Skeletal muscle satellite cell (primary cell): ENCODE results near the gene JAGN1.

ENCODE experiments used
- H3K27me3 ChIP-seq: 2 replicates; pipeline ENCODE4 v1.7.0; 2013; ENCODE audit warnings: low read length; ENCODE audit not compliant: control insufficient read depth, insufficient read depth
- H3K36me3 ChIP-seq: 2 replicates; pipeline ENCODE4 v1.7.0; 2013; ENCODE audit warnings: mild to moderate bottlenecking, control low read depth, low read length; ENCODE audit not compliant: insufficient read depth
- H3K4me1 ChIP-seq: 2 replicates; pipeline ENCODE4 v1.7.0; 2013; ENCODE audit warnings: low read length; ENCODE audit not compliant: control insufficient read depth, insufficient read depth
- H3K4me2 ChIP-seq: 2 replicates; pipeline ENCODE4 v1.7.0; 2013; ENCODE audit warnings: mild to moderate bottlenecking, low read length
- H3K4me3 ChIP-seq: 2 replicates; pipeline ENCODE4 v1.7.0; 2013; ENCODE audit warnings: low read length
- H3K9ac ChIP-seq: 2 replicates; pipeline ENCODE4 v1.7.0; 2013; ENCODE audit warnings: mild to moderate bottlenecking, low read depth, low read length, moderate library complexity
- H3K9me3 ChIP-seq: replicated peaks from 2 replicates; pipeline ENCODE4 v1.7.0; 2013; ENCODE audit warnings: mild to moderate bottlenecking, control low read depth, low read length

Gene JAGN1

DNA sequence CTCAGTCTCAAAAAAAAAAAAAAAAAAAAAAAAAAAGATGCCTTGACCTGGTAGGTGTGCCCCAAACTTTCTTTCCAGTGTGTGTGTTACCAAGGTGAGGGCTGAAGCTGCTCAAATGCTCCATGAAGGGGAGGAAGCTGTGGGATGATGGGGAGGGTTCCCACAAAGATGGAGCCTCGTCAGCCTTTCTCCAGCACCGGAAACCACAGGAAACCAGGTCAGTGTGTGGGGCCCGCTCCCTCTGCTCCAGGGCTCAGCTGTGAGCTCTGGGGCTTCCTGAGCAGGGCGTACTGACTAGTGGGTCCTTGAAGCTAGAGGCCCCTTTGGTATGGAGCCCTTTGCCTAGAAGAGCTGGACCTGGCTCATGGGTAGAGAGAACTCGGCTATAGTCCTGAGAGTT, 11.6 kb downstream of the JAGN1 start:
- no peaks in the 10 kb centered on the region for H3K27me3 ChIP-seq
- H3K4me1 ChIP-seq, result peaks cover 44% of the 10 kb centered on the region
- no peak overlapping the region for H3K4me2 ChIP-seq
- H3K9ac ChIP-seq, result no peak overlapping the region
- H3K9me3 ChIP-seq, result no peaks in the 10 kb centered on the region
- no peak overlapping the region for H3K4me3 ChIP-seq
- no peaks in the 10 kb centered on the region for H3K36me3 ChIP-seq

DNA sequence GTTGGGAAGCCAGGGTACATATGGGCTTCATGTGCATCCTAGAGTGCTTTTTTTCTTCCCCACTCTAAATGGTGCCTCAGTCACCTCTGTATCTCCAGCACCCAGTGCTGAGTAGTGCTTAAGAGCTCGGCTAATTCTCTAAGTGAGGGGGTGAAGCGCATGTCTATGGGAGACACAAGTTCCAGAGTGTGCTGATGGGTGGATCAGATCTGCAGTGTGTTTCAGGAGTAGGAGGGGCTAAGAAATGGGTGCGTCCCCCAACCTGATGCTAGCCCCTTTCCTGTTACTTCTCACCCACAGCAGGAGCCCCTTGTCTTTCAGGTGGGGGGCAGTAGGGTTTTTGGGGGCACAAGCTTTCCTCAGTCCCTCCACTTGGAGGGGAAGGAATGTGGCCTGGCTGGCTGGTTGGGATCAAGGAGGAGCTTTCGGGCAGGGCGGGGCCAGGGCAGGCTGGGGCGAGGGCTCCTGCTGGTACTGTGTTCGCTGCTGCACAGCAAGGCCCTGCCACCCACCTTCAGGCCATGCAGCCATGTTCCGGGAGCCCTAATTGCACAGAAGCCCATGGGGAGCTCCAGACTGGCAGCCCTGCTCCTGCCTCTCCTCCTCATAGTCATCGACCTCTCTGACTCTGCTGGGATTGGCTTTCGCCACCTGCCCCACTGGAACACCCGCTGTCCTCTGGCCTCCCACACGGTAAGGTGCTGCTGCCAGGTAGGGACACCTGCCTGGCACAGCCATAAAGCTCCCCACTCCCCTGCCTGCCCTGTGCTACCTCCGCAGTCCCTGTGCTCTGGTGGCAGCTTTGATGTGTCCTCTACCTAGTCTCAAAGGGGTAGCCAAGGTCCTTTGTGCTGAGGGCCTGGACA, 12.2 kb downstream of the JAGN1 start, which contains the start of gene IL17RE:
IL17RE (plus strand) TSS at position 477 of the 866 bp plus-strand sequence; CDS start at position 562, 85 bp downstream.
- Histone ChIP-seq H3K9me3 (no peaks in the 10 kb centered on the region), H3K36me3 (no peaks in the 10 kb centered on the region), H3K4me1 (peaks cover 39% of the 10 kb centered on the region), H3K27me3 (no peaks in the 10 kb centered on the region), H3K9ac (peak within 1 kb of the TSS; percentile 72), H3K4me2 (peak within 1 kb of the TSS; percentile 69), H3K4me3 (peak within 1 kb of the TSS; percentile 57)

DNA sequence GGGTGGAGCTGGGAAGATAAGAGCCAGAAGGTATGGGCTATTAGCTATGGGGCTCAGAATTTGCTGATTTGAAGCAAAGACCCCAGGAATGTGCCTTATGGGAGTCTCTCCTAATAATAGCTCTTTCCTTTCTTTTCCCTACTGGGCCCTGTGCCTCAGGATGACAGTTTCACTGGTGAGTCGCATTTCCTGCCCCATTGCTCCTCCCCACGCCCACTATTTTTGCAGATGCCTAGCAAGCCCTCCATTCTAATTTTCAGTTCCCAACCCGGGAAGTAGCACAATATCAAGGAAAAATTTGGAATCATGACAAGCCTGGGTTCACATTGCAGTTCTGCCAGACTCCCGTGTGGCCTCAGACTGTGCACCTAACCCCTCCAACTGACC, 12.8 kb downstream of the JAGN1 start:
- peak overlapping the region; percentile 57 for H3K4me3 ChIP-seq
- H3K9ac ChIP-seq, result peak overlapping the region; percentile 72
- peaks cover 33% of the 10 kb centered on the region for H3K4me1 ChIP-seq
- peak overlapping the region; percentile 69 for H3K4me2 ChIP-seq
- H3K36me3 ChIP-seq, result no peaks in the 10 kb centered on the region
- H3K9me3 ChIP-seq, result no peaks in the 10 kb centered on the region
- no peaks in the 10 kb centered on the region for H3K27me3 ChIP-seq

DNA sequence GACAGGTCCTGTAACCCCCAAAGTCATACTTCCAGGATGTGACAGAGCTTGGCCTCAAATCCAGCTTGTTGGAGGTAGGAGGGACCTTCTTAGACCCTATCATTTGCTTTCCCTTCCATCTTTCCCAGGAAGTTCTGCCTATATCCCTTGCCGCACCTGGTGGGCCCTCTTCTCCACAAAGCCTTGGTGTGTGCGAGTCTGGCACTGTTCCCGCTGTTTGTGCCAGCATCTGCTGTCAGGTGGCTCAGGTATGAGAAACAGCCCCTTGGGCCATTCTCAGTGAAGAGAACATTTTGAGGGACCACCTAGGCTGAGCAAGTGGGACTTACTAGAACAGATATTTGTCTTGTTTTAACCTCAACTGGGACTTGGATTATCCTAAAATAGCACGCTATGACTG, 13.5 kb downstream of the JAGN1 start:
- no peak overlapping the region for H3K4me3 ChIP-seq
- H3K4me1 ChIP-seq, result peaks cover 26% of the 10 kb centered on the region
- H3K4me2 ChIP-seq, result peak overlapping the region; percentile 69
- H3K9ac ChIP-seq, result peak overlapping the region; percentile 72
- H3K27me3 ChIP-seq, result no peaks in the 10 kb centered on the region
- H3K36me3 ChIP-seq, result no peaks in the 10 kb centered on the region
- H3K9me3 ChIP-seq, result no peaks in the 10 kb centered on the region

DNA sequence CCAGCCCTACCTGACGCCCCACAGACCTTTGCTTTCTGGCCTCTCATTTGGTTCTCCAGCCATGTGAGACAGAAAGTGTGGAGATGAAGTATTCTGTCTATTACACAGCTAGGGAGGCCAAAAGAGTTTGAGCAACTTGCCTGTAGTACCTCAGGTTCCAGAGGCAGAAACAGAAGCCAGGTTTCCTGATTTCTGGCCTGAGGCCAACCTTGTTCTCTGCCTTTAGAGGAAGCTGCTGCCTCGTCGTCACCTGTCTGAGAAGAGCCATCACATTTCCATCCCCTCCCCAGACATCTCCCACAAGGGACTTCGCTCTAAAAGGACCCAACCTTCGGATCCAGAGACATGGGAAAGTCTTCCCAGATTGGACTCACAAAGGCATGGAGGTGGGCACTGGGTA, 16.1 kb downstream of the JAGN1 start:
- no peak overlapping the region for H3K4me3 ChIP-seq

DNA sequence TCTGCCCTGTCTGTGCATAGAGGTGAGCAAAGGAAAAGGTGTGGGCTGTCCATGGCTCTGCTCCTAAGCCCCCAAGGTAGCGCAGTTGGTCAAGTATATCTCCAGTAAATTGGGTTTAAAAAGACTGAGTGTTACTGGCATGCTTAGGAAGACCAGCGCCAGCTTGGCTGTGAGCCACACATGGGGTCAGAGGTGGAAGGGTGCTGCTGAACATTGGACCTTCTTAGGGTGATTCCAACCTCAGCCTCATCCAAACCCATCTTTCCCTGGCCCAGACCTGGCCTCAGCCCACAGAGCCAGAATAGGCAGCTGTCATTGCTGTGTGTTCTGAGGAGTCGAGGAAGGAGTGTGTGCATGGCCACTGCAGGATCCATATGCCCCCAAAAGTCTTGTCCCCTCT, 17.9 kb downstream of the JAGN1 start:
- no peaks in the 10 kb centered on the region for H3K9me3 ChIP-seq
- H3K4me1 ChIP-seq, result peaks cover 24% of the 10 kb centered on the region
- no peak overlapping the region for H3K4me3 ChIP-seq
- H3K4me2 ChIP-seq, result no peak overlapping the region
- H3K27me3 ChIP-seq, result no peaks in the 10 kb centered on the region
- no peaks in the 10 kb centered on the region for H3K36me3 ChIP-seq
- no peak overlapping the region for H3K9ac ChIP-seq

More for the DNA sequence above, 16.1 kb downstream of the JAGN1 start:
- Histone ChIP-seq H3K27me3 (no peaks in the 10 kb centered on the region), H3K9me3 (no peaks in the 10 kb centered on the region), H3K9ac (no peak overlapping the region), H3K36me3 (no peaks in the 10 kb centered on the region), H3K4me2 (no peak overlapping the region), H3K4me1 (peaks cover 27% of the 10 kb centered on the region)

DNA sequence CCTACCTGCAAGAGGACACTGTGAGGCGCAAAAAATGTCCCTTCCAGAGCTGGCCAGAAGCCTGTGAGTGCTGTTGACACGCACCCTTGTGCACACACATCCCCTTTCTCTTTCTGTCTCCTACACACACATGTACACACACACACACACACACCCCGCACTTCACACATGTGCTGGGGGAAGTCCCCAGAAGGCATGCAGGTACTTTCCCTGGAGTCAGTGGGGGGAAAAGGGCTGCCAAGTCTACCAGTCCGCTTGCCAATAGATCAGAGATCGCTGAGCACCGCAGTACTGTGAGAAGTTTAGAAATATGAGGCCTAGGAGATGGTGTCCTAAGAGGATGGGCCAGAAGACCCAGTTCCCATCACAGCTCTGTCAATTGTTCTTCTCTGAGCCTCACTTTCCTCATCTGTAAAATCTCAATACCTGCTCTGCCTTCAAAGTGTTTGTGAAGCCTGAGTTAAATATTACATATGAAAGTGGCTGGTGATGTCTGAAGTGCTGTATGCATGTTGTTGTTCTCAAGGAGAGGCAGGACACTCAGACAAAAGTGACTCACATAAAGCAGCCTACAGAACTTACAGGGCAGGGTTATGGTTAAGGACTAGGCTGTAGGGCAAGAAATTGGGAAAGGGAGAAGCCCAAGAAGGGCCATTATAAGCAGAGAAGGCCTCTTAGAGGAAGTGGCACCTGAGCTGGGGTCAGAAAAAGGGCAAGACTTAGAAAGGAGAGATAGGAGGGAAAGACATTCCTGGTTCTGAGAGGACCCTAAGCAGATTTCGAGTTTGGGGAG, 19.0 kb downstream of the JAGN1 start:
- Histone ChIP-seq H3K4me3 (no peak overlapping the region), H3K27me3 (no peaks in the 10 kb centered on the region), H3K4me1 (peaks cover 27% of the 10 kb centered on the region), H3K4me2 (no peak overlapping the region), H3K9ac (no peak overlapping the region), H3K9me3 (no peaks in the 10 kb centered on the region), H3K36me3 (no peaks in the 10 kb centered on the region)

DNA sequence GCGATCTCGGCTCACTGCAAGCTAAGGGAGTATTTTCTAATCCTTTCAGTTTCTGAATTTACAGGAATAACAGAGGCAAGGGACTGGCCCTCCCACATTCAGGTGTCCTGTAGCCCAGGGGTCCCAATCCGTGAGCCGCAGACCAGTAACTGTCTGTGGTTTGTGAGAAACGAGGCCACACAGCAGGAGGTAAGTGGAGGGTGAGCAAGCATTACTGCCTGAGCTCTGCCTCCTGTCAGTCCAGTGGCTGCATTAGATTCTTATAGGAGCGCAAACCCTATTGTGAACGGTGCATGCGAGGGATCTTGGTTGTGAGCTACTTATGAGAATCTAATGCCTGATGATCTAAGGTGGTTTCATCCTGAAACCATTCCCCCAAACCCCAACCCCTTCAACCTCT, 21.5 kb downstream of the JAGN1 start:
- Histone ChIP-seq H3K36me3 (no peaks in the 10 kb centered on the region), H3K9me3 (no peaks in the 10 kb centered on the region), H3K9ac (no peak overlapping the region), H3K4me1 (peaks cover 49% of the 10 kb centered on the region), H3K4me3 (no peak overlapping the region), H3K4me2 (no peak overlapping the region), H3K27me3 (no peaks in the 10 kb centered on the region)

DNA sequence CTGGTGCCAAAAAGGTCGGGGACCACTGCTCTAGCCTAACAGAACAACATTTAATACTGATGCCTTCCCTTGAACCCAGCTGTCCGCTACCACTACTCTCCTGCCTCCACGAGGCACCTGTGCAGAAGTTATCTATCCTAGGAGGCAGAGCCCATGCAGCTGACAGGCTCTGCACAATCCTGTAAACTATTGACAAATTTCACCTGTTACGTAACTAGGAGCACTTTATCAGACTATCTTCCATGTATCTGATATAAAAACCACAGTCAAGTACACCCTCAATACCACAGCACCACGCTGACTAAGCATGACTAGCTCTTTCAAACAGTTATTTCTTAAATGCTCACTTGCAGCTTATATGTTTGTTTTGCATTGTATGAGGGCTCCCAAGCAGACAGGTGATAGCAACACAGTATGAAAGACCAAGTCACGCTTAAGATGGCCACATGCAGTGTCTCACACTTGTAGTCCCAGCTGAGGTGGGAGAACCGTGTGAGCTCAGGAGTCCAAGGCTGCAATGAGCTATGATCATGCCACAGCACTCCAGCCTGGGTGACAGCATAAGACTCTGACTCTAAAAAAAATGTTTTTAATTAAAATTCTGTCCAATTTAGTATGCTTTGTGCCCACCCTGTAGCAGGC, 22.0 kb downstream of the JAGN1 start:
- peaks cover 54% of the 10 kb centered on the region for H3K4me1 ChIP-seq
- no peaks in the 10 kb centered on the region for H3K36me3 ChIP-seq

DNA sequence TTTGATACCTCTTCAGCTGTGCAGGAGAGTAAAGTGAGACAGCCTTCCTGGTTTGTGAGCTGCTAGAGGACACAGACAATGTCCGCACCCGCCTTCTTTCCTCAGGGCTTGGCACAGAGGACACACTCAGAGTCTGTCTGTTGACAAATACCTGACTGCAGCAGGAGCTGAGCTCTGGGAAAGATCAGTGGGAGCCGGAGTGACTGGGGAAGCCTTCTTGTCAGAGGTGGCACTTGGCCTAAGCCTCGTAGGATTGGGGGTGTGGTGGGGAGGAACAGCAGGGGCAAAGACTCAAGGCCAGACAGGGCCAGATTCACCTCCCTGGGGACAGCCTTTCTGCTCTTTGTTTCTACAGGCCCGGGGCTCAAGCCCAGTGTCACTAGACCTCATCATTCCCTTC, 23.2 kb downstream of the JAGN1 start:
- no peaks in the 10 kb centered on the region for H3K27me3 ChIP-seq
- no peaks in the 10 kb centered on the region for H3K9me3 ChIP-seq
- no peak overlapping the region for H3K9ac ChIP-seq
- H3K4me2 ChIP-seq, result no peak overlapping the region
- no peak overlapping the region for H3K4me3 ChIP-seq
- H3K36me3 ChIP-seq, result no peaks in the 10 kb centered on the region
- peaks cover 64% of the 10 kb centered on the region for H3K4me1 ChIP-seq

More for the DNA sequence above, 22.0 kb downstream of the JAGN1 start:
- no peak overlapping the region for H3K4me3 ChIP-seq
- no peak overlapping the region for H3K9ac ChIP-seq
- no peaks in the 10 kb centered on the region for H3K9me3 ChIP-seq
- no peaks in the 10 kb centered on the region for H3K27me3 ChIP-seq
- no peak overlapping the region for H3K4me2 ChIP-seq

DNA sequence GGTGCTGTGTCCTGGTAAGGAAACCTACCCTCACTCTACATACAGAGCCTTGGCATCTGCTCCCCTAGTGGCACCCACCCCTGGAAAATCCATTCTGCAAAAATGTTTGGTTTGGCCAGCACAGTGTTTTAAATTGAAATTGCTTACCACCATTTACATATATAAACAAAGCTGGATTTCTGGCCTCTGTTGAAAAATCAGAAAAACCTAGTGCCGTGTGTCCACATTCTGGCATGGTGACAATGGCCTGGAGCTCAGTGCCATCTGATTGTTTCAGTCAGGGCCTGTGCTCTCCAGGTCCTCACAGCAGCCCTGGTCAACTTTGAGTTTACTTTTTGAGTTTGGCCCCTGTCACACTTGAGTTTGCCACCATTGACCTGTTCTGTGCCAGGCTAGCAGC, 23.6 kb downstream of the JAGN1 start:
- no peaks in the 10 kb centered on the region for H3K9me3 ChIP-seq
- H3K4me1 ChIP-seq, result peaks cover 64% of the 10 kb centered on the region
- H3K4me3 ChIP-seq, result no peak overlapping the region
- H3K36me3 ChIP-seq, result no peaks in the 10 kb centered on the region
- H3K4me2 ChIP-seq, result no peak overlapping the region
- H3K9ac ChIP-seq, result no peak overlapping the region
- no peaks in the 10 kb centered on the region for H3K27me3 ChIP-seq
